HepG2 (cell line): Measurements from ENCODE around the gene N4BP2L1. TPM values are rescaled to one million over a fixed set of nuclear protein-coding genes. Genes with fewer than 3 reads are reported as not detected.

Experiments used
- ATF5 ChIP-seq: sonication (generic); formaldehyde crosslinking; IDR thresholded peaks from 2 replicates; pipeline ENCODE4 v1.4.0; 2020; ENCODE audit warnings: mild to moderate bottlenecking, low read depth, missing genetic modification reagents
- ETV5 ChIP-seq: IDR thresholded peaks from 2 replicates; pipeline ENCODE4 v1.6.1; 2018; ENCODE audit warnings: missing biosample characterization, missing genetic modification reagents, inconsistent platforms, borderline replicate concordance
- KLF16 ChIP-seq, 2 experiments: sonication (generic) in 1 of 2; formaldehyde crosslinking in 1 of 2; IDR thresholded peaks; 2 replicates each; pipeline versions ENCODE4 v1.6.1 to v1.8.0; 2016 to 2023; ENCODE audit warnings: missing genetic modification reagents in 2 of 2, missing compliant biosample characterization in 1 of 2
- PTBP1 ChIP-seq: fragments of 200-400 bp; formaldehyde crosslinking; IDR thresholded peaks from 2 replicates; pipeline ENCODE4 v1.6.1; 2018; ENCODE audit warnings: low read length, low read depth; ENCODE audit not compliant: poor library complexity, severe bottlenecking
- SP5 ChIP-seq: IDR thresholded peaks from 2 replicates; pipeline ENCODE4 v1.6.1; 2016; ENCODE audit warnings: low read depth, borderline replicate concordance
- TEAD2 ChIP-seq: sonication (generic); formaldehyde crosslinking; IDR thresholded peaks from 2 replicates; pipeline ENCODE4 v1.9.0; 2021; ENCODE audit warnings: missing genetic modification reagents
- ZNF501 ChIP-seq: sonication (generic); formaldehyde crosslinking; IDR thresholded peaks from 2 replicates; pipeline ENCODE4 v1.5.1; 2020; ENCODE audit warnings: mild to moderate bottlenecking, moderate library complexity, missing genetic modification reagents
- ZNF607 ChIP-seq: sonication (generic); formaldehyde crosslinking; IDR thresholded peaks from 2 replicates; pipeline ENCODE4 v1.5.1; 2020; ENCODE audit warnings: missing genetic modification reagents, mild to moderate bottlenecking, borderline replicate concordance
- ZNF674 ChIP-seq: sonication (generic); formaldehyde crosslinking; IDR thresholded peaks from 2 replicates; pipeline ENCODE4 v1.5.0; 2020; ENCODE audit warnings: low read depth, mild to moderate bottlenecking, missing genetic modification reagents
- ZNF704 ChIP-seq: sonication (generic); formaldehyde crosslinking; IDR thresholded peaks from 2 replicates; pipeline ENCODE4 v1.8.1; 2023; ENCODE audit warnings: mild to moderate bottlenecking, inconsistent platforms, moderate library complexity, missing genetic modification reagents, borderline replicate concordance
- ZNF788 ChIP-seq: sonication (generic); formaldehyde crosslinking; IDR thresholded peaks from 2 replicates; pipeline ENCODE4 v1.5.0; 2020; ENCODE audit warnings: mild to moderate bottlenecking, missing genetic modification reagents, borderline replicate concordance
- polyA plus RNA-seq, 8 experiments: library from polyadenylated mRNA; depleted of rRNA in 3 of 8; stranded (reverse) in 7 of 8; unstranded in 1 of 8; fragments of >200 nt; fragmentation: Illumina TruSeq in 4 of 8; extraction: Trizol in 4 of 8; gene quantifications; 2 replicates each; pipeline versions ENCODE4 v1.2.1 to v1.2.3, GENCODE V29; 2011 to 2016; ENCODE audit warnings: low read depth in 4 of 8, missing spikeins in 1 of 8, mixed read lengths in 1 of 8; ENCODE audit not compliant: insufficient read depth in 1 of 8
- total RNA-seq, 5 experiments: library from RNA; depleted of rRNA; stranded (reverse); fragments of >200 nt; fragmentation: Illumina TruSeq; extraction: Trizol; gene quantifications; 2 replicates each; pipeline ENCODE4 v1.2.3, GENCODE V29; 2016; ENCODE audit warnings: low read depth in 1 of 5
- TF ChIP-seq, protein P1 (sequence below): sonication (generic); formaldehyde crosslinking; IDR thresholded peaks from 2 replicates; pipeline ENCODE4 v1.5.0; 2020; ENCODE audit warnings: mild to moderate bottlenecking, missing genetic modification reagents
- TF ChIP-seq, protein P2 (sequence below): sonication (generic); formaldehyde crosslinking; IDR thresholded peaks from 2 replicates; pipeline ENCODE4 v1.5.1; 2020; ENCODE audit warnings: mild to moderate bottlenecking, moderate library complexity, missing genetic modification reagents
- TF ChIP-seq, protein P3 (sequence below): sonication (generic); formaldehyde crosslinking; IDR thresholded peaks from 2 replicates; pipeline ENCODE4 v1.5.0; 2020; ENCODE audit warnings: mild to moderate bottlenecking, missing genetic modification reagents

Gene N4BP2L1
- total and polyA plus RNA-seq, 2 of the 13 experiments (the other 11 are each of a cell fraction or from before 2014, with no cell fraction given) = 13.2 to 34.5 TPM

DNA sequence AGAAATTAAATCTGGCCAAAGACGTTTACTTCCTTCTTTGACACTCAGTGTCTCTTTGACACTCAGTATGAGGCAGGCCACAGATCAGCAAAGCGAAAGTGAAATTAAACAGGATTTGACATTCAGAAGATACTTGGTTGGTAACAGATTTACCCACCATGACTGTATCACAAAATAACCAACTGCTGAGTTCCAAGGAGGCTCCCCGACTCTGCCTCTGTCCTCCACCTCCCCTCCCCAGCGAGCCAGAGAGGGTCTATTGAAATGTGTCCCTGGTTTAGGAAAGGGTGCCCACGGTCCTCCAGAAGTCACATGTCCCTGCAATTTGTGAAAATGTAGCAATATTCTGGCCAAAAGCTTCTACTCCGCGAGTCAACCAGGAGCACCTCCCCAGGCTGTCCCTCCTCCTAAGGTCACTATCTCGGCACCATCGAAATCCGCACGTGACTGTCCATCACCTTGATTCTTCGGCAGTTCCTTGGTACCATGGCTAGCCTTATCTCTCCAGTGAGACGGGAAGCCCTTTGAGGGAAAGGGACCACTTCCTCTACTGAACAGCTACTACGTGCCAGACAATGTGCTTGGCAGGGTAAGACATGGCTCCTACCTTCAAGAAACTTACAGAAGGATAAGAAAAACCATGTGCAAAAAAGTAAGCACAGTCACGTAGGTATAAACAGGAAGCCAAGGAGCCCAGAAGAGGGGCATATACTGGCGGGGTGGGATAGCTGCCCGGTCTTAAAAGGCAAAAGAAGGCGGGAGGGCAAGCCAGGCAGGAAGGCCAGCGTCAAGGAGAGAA is 1.5 kb downstream of the N4BP2L1 start (continued):
- TF ChIP-seq, protein P1, sequence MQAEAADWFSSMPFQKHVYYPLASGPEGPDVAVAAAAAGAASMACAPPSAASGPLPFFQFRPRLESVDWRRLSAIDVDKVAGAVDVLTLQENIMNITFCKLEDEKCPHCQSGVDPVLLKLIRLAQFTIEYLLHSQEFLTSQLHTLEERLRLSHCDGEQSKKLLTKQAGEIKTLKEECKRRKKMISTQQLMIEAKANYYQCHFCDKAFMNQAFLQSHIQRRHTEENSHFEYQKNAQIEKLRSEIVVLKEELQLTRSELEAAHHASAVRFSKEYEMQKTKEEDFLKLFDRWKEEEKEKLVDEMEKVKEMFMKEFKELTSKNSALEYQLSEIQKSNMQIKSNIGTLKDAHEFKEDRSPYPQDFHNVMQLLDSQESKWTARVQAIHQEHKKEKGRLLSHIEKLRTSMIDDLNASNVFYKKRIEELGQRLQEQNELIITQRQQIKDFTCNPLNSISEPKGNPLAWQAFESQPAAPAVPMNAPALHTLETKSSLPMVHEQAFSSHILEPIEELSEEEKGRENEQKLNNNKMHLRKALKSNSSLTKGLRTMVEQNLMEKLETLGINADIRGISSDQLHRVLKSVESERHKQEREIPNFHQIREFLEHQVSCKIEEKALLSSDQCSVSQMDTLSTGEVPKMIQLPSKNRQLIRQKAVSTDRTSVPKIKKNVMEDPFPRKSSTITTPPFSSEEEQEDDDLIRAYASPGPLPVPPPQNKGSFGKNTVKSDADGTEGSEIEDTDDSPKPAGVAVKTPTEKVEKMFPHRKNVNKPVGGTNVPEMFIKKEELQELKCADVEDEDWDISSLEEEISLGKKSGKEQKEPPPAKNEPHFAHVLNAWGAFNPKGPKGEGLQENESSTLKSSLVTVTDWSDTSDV (CRISPR knock-in tag) = no peak
- peak; percentile 38 for TF ChIP-seq ZNF501
- no peak for TF ChIP-seq ZNF704 (CRISPR knock-in tag)
- 0 out of 2 replicates have a peak, but pooled peaks have one; percentile 8 for TF ChIP-seq SP5 (CRISPR knock-in tag)
- TF ChIP-seq, protein P2, sequence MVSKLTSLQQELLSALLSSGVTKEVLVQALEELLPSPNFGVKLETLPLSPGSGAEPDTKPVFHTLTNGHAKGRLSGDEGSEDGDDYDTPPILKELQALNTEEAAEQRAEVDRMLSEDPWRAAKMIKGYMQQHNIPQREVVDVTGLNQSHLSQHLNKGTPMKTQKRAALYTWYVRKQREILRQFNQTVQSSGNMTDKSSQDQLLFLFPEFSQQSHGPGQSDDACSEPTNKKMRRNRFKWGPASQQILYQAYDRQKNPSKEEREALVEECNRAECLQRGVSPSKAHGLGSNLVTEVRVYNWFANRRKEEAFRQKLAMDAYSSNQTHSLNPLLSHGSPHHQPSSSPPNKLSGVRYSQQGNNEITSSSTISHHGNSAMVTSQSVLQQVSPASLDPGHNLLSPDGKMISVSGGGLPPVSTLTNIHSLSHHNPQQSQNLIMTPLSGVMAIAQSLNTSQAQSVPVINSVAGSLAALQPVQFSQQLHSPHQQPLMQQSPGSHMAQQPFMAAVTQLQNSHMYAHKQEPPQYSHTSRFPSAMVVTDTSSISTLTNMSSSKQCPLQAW (CRISPR knock-in tag) = 0 out of 2 replicates have a peak, but pooled peaks have one; percentile 18
- TF ChIP-seq PTBP1 = no peak
- TF ChIP-seq, protein P3, sequence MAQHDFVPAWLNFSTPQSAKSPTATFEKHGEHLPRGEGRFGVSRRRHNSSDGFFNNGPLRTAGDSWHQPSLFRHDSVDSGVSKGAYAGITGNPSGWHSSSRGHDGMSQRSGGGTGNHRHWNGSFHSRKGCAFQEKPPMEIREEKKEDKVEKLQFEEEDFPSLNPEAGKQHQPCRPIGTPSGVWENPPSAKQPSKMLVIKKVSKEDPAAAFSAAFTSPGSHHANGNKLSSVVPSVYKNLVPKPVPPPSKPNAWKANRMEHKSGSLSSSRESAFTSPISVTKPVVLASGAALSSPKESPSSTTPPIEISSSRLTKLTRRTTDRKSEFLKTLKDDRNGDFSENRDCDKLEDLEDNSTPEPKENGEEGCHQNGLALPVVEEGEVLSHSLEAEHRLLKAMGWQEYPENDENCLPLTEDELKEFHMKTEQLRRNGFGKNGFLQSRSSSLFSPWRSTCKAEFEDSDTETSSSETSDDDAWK (CRISPR knock-in tag) = no peak
- TF ChIP-seq KLF16 (CRISPR knock-in tag; IDR thresholded peaks at IDR 0.05) = no peak
- no peak for TF ChIP-seq ZNF674 (CRISPR knock-in tag)
- TF ChIP-seq TEAD2 (CRISPR knock-in tag) = no peak
- TF ChIP-seq ATF5 (CRISPR knock-in tag) = no peak
- TF ChIP-seq ZNF607 (CRISPR knock-in tag) = peak; percentile 33; the same call in 1 of the 2 replicates
- no peak for TF ChIP-seq ZNF788
- 0 out of 2 replicates have a peak, but pooled peaks have one; percentile 16 for TF ChIP-seq ETV5 (CRISPR knock-in tag)
